Subcutaneous abdominal adipose tissue (tissue), 5 donors: Measurements from ENCODE around the gene PRM3.

ENCODE experiments used
- H3K27ac ChIP-seq: one replicate; pipeline ENCODE4 v1.7.0; 2013; ENCODE audit warnings: low read depth, mild to moderate bottlenecking, inconsistent platforms, low read length, moderate library complexity
- H3K27me3 ChIP-seq, 5 donors: one replicate each; pipeline ENCODE4 v1.7.0; 2013; ENCODE audit warnings: low read length in 5 of 5, inconsistent platforms in 1 of 5; ENCODE audit not compliant: control insufficient read depth in 5 of 5, insufficient read depth in 4 of 5
- H3K36me3 ChIP-seq, 5 donors: one replicate each; pipeline ENCODE4 v1.7.0; 2013; ENCODE audit warnings: low read length in 5 of 5; ENCODE audit not compliant: control insufficient read depth in 5 of 5, insufficient read depth in 5 of 5
- H3K4me1 ChIP-seq, 5 donors: one replicate each; pipeline ENCODE4 v1.7.0; 2013; ENCODE audit warnings: low read length in 5 of 5, mild to moderate bottlenecking in 3 of 5, moderate library complexity in 1 of 5; ENCODE audit not compliant: control insufficient read depth in 5 of 5, insufficient read depth in 5 of 5
- H3K4me3 ChIP-seq, 5 donors: one replicate each; pipeline ENCODE4 v1.7.0; 2013; ENCODE audit warnings: low read length in 5 of 5, low read depth in 1 of 5
- H3K9ac ChIP-seq, 5 donors: one replicate each; pipeline ENCODE4 v1.7.0; 2013; ENCODE audit warnings: low read length in 5 of 5, mild to moderate bottlenecking in 4 of 5, moderate library complexity in 3 of 5
- H3K9me3 ChIP-seq, 5 donors: one replicate each; pipeline ENCODE4 v1.7.0; 2013; ENCODE audit warnings: low read length in 5 of 5; ENCODE audit not compliant: control insufficient read depth in 5 of 5
- donor health status: healthy.
- donor health status: healthy.
- donor health status: healthy.
- donor health status: healthy.
- donor health status: healthy.

The PRM3 gene

DNA sequence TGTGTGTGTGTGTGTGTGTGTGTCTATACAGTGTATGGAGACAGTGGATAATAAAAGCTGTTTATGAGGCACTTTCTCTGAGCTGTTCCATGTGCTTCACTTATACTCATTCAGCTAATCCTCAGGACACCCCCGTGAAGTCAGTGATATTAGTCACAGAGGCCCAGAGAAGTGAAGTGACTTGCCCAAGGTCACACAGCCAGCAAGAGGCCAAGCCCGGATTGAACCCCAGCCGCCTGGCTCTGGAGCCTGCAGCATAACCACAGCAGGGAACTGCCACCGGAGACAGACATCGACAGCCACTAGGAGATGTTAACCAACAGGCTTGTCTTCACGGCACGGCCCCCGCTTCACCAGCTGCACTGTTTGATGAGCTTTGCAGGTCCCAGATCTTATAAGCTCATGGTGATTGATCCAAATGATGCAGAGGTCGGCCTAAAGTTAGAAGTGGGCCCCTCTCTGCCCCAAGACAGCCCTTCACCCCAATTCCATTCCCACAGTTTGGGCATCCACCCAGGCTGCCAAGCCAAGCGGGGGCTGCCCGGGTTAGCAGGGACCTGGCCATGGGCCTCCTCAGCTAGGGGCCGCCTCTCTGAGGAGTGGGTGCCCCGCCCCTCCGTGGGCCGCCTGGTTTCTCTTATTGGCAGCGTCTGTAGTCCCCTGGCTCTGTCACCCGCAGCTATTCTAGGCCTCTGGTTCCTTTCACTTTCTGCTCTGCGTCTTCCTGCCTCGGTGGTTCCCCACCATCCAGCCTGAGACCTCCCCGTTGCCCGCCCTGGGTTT is 48.3 kb downstream of the PRM3 start:
- Histone ChIP-seq H3K4me3 (peak overlapping the region in 1 of 5 donors; percentile 44), H3K9ac (peak overlapping the region in 1 of 5 donors; percentile 39), H3K27ac (no peak overlapping the region), H3K9me3 (no peaks in the 10 kb centered on the region), H3K36me3 (no peaks in the 10 kb centered on the region), H3K4me1 (peaks cover 0 to 20% (median 14%) of the 10 kb centered on the region in 5 donors), H3K27me3 (no peaks in the 10 kb centered on the region)

DNA sequence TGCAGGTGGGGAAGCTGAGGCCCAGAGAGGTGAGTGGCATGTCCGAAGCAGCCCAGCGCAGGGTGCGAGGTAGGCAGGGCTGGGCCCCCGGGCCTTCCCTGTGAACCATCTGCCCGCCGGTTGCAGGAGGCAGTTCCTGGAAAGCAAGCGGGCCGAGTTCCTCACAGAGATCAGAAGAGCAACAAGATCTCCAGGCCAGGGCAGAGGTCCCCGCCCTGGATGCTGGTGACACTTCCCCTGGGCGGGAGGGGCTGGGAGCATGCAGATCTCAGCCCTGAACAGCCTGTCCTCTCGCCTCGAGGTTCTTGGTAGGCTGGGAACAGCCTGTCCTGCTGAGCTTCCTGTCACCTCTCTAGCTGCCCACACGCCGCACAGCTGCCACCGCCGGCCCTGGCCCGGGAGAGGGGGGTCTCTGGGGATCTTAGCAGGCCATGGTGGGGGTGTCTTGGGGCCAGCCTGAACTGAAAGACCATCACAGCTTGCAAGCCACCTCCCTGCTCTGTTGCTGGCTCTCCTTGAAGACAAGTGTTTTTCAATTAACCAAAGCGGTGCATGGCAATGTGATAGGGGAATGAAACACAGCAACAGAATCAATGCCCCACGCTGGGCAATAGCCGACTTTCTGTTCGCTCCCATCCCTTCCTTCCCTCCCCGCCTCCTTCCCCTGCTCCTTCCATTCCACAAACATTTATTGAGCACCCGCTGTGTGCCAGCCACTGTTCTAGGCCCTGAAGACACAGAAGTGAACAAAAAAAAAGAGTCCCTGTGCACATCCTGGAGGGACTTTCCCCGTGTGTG is 49.1 kb downstream of the PRM3 start:
- H3K9ac ChIP-seq = peak overlapping the region in 1 of 5 donors; percentile 39

More for the DNA sequence above, 49.1 kb downstream of the PRM3 start:
- Histone ChIP-seq H3K4me3 (no peak overlapping the region), H3K27ac (no peak overlapping the region), H3K9me3 (peaks cover 0 to under 1% (median 0%) of the 10 kb centered on the region in 5 donors), H3K36me3 (no peaks in the 10 kb centered on the region), H3K4me1 (peaks cover 0 to 20% (median 14%) of the 10 kb centered on the region in 5 donors), H3K27me3 (no peaks in the 10 kb centered on the region)
